GM21360 (cell line): ENCODE results near the gene ZBTB16.

Experiments
- ATAC-seq: cut with Tn5 transposase; IDR thresholded peaks from one replicate; pipeline ENCODE4 v1.9.1; 2021; ENCODE audit warnings: mild to moderate bottlenecking, moderate library complexity; ENCODE audit not compliant: unreplicated experiment

Gene ZBTB16

GRCh38 chr11:114063149-114063828 is 3.8 kb downstream of the ZBTB16 start:
- no peak for ATAC-seq

DNA sequence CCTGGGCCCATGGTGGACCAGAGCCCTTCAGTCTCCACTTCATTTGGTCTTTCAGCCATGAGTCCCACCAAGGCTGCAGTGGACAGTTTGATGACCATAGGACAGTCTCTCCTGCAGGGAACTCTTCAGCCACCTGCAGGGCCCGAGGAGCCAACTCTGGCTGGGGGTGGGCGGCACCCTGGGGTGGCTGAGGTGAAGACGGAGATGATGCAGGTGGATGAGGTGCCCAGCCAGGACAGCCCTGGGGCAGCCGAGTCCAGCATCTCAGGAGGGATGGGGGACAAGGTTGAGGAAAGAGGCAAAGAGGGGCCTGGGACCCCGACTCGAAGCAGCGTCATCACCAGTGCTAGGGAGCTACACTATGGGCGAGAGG is 4.3 kb downstream of the ZBTB16 start:
- no peak for ATAC-seq

- ATAC-seq = no peak
Measured at GRCh38 chr11:114064216-114064615, 4.7 kb downstream of the ZBTB16 start.

- no peak for ATAC-seq
Measured at GRCh38 chr11:114065094-114065493, 5.6 kb downstream of the ZBTB16 start.

- ATAC-seq = no peak
Measured at GRCh38 chr11:114066046-114066648, 6.6 kb downstream of the ZBTB16 start.

DNA sequence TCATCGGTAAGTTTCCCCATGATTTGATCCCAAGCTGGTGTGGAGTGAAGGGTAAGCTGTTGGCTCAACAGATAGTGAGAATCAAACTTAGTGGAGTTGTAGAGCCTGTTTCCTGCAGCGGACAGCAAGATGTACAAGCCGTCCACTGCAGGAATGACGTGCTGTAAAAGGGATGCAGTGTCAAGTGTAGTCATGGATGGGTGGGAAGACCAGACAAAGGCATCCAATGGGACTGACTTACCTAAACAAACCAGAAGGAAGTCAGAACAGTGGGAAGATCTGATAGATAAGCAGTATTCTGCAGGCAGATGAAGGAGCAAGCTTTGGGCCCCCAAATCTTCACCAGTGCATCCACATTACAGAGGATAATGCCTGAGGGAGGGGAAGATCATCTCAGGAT is 8.8 kb downstream of the ZBTB16 start:
- no peak for ATAC-seq

- no peak for ATAC-seq
Measured at GRCh38 chr11:114070464-114071139, 11.1 kb downstream of the ZBTB16 start.

DNA sequence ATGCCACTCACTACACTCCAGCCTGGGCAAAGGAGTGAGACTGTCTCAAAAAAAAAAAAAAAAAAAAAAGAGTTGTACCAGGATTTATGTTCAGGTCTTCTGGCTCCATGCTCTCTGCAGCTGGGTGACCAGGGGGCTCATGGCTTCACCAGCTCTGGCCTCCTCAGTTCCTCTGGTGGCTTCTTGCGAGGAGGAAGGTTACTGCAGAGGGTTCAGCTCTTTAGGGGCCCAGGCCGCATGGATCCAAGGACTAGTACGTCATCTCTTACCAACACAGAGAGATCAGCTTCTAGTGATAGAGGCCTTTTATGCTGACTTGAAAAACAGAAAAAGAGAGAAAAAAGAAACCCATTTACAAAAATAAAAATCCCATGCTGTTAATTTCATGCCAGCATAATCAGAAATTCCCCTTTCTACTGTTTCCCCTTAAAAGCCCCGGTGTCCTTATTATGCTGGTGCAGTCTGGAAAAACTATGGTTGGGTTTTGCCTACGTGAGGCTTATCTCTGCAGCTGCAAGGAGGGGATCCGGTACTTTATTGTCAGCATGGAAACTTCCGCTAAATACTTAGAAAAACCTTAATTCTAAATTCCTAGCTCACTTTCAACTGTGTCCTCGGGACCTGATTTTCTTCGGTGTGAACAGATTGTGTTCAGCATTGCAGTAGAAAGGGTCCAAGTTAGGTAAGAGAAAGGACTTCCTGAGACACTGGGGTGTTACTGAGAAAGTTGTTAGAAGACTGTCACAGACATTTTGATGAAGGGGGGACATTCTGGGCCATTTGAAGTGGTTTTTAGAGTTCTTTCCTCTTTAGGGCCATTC is 13.7 kb downstream of the ZBTB16 start:
- ATAC-seq = no peak

- no peak for ATAC-seq
Measured at GRCh38 chr11:114073828-114074381, 14.4 kb downstream of the ZBTB16 start.

DNA sequence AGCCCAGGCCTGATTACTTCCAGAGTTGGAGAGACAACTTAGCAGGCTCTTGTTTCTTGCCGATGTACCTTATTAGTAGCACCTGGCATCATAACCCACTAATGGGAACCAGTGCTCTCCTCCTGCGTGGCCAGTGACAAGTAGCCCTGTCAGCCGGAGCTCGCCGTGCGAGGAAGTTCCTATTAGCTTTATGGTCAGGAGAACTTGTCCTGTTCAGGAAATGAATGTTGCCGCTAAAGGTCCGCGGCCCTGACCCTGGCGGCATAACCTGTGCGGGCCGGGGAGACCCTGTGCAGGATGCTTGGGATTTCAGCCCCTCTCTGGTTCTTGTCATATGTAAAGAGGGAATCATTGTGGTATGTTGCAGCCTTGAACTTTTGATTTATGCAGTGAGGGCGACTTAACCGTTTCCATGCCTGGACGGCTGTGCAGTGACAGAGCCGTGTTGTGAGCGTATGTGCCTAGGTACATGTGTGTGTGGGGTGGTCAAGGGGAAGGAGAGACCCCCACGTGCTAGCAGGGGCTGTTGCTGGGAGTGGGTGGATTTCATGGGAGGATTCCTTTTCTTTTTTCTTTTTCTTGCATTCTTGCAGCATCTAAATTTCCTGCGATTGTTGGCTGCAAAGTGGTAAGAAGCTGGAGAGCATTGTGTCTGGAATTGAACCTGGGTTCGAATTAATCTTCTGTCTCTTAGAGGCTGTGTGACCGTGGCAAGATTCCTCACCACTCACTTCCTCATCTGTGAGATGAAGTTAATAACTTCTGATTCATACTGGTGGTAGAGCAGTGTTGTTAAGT is 15.2 kb downstream of the ZBTB16 start:
- ATAC-seq = no peak

GRCh38 chr11:114075344-114075610 is 15.8 kb downstream of the ZBTB16 start:
- ATAC-seq = no peak

DNA sequence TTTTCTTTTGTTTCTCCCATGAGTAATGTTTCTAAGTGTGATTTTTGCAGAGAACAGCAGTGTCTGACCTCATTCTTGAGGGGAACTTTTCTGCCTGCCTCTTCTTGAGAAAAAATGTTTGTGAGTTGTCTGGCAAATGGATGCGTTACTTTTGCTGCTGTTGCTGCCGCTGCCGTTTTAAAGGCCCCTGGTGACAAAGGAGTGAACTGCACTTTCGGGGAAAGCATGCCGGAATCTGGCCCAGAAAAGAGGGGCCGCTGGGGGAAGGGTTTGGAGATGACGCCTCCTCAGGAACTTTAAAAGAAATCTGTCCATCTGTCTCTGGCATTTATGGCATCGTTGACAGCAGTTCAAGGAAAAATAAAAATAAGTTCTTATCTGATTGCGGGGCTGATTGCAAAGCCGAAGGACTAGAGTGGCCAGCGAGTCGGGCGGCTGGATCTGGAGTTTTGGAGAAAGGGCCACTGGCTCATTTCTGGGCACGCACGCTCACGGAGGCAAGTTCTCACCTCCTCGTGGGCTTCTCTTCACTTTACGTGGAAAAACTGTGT is 16.5 kb downstream of the ZBTB16 start:
- ATAC-seq = no peak

- ATAC-seq = no peak
Measured at GRCh38 chr11:114076921-114077331, 17.4 kb downstream of the ZBTB16 start.

DNA sequence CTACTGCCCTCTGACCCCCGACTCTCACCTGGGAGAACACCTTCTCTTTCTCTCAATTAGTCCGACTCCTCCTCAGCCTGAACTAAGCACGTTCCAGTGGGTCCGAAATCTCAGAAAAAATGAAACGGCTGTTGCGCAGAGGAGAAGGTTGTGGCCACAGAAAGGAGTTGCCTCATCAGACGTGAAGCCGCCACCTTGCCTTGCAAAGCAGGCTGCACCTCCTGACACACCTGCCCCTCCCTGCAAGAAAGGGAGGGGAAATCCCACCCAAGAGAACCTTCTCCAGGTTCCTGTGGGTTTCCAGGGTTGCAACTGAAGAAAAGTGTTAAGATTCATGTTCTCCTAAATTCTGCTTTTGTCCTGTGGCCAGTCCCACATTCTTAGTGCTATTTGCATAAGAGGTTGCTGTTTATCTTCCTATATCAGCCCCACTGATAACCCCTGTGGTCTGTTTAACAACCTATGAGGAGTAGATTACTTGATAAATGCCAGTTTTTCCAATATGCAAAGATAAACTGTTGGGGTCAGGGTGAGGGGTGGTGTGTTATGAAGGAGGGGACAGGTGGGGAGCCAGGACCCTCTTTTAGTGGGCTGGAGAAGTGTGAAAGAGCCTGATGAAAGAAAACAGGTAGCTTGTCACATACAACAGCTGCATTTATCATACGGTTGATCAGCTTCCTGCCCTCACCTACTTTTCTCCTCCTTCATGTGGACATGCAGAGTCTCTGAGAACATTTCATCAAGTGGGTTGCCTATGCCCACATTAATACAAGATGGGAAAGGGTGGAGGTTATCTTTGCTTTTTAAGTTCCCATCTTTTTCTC is 18.2 kb downstream of the ZBTB16 start:
- ATAC-seq = no peak

GRCh38 chr11:114078423-114078822 is 18.9 kb downstream of the ZBTB16 start:
- ATAC-seq = no peak

GRCh38 chr11:114079511-114080065 is 20.1 kb downstream of the ZBTB16 start:
- no peak for ATAC-seq

- peak; percentile 75 for ATAC-seq
Measured at GRCh38 chr11:114080219-114080618, 20.7 kb downstream of the ZBTB16 start.

- no peak for ATAC-seq
Measured at GRCh38 chr11:114080769-114081168, 21.3 kb downstream of the ZBTB16 start.
